K562 (cell line): ENCODE measurements around the gene CDK11A. TPM values are rescaled to one million over a fixed set of nuclear protein-coding genes. Genes with fewer than 3 reads are reported as not detected.

ENCODE experiments used
- FOSL1 ChIP-seq: fragments of 200-800 bp; sonication (Bioruptor generic); conservative IDR thresholded peaks from 2 replicates; pipeline ENCODE4 v1.6.1; 2016; ENCODE audit warnings: missing genetic modification characterization, missing compliant biosample characterization
- HSF4 ChIP-seq: fragments of 250-450 bp; sonication (Bioruptor Pico); IDR thresholded peaks from 2 replicates; pipeline ENCODE4 v2.1.2; 2022; ENCODE audit warnings: mild to moderate bottlenecking, moderate library complexity, borderline replicate concordance
- JUN ChIP-seq, 2 experiments: sonication (generic) in 1 of 2; formaldehyde crosslinking in 1 of 2; IDR thresholded peaks; 2 replicates each; pipeline versions ENCODE4 v1.6.1 to v1.8.0; 2012 to 2022; ENCODE audit warnings: borderline replicate concordance in 2 of 2, mild to moderate bottlenecking in 2 of 2, improper control_type of control experiment in 1 of 2, low read depth in 1 of 2, low read length in 1 of 2, missing genetic modification reagents in 1 of 2
- NFIC ChIP-seq: fragments of 450-650 bp; IDR thresholded peaks from 2 replicates; pipeline ENCODE4 v1.6.1; 2017; ENCODE audit warnings: mild to moderate bottlenecking, inconsistent platforms
- RBM25 ChIP-seq: fragments of 200-400 bp; formaldehyde crosslinking; IDR thresholded peaks from 2 replicates; pipeline ENCODE4 v1.6.1; 2018; ENCODE audit warnings: low read length, low read depth, moderate library complexity; ENCODE audit not compliant: severe bottlenecking
- YY1 ChIP-seq, 3 experiments: IDR thresholded peaks; 2 replicates each; pipeline ENCODE4 v1.6.1; 2011; ENCODE audit warnings: low read length in 2 of 3, mild to moderate bottlenecking in 2 of 3, moderate library complexity in 2 of 3, borderline replicate concordance in 1 of 3, control low read depth in 1 of 3, low read depth in 1 of 3; ENCODE audit not compliant: insufficient read depth in 3 of 3, insufficient replicate concordance in 2 of 3, control insufficient read depth in 1 of 3, insufficient read length in 1 of 3; ENCODE audit errors: extremely low read depth in 1 of 3
- ZBTB8A ChIP-seq: fragments of 450-650 bp; IDR thresholded peaks from 2 replicates; pipeline ENCODE4 v1.6.1; 2018; ENCODE audit warnings: mild to moderate bottlenecking, moderate library complexity; ENCODE audit not compliant: partially characterized antibody
- ZNF507 ChIP-seq: conservative IDR thresholded peaks from 2 replicates; pipeline ENCODE4 v1.6.1; 2017; ENCODE audit warnings: missing genetic modification characterization, missing compliant biosample characterization
- polyA plus RNA-seq, 8 experiments: library from polyadenylated mRNA; depleted of rRNA in 4 of 8; stranded (reverse) in 5 of 8; unstranded in 3 of 8; fragments of >200 nt; fragmentation: Nextera tagmentation in 2 of 8; fragmentation: Illumina TruSeq in 1 of 8; extraction: Ambion mirVana in 2 of 8; extraction: Trizol in 1 of 8; gene quantifications; 2 replicates each; pipeline versions ENCODE4 v1.2.1 to v1.2.3, GENCODE V29; 2011 to 2014; ENCODE audit warnings: inconsistent platforms in 1 of 8, missing spikeins in 1 of 8
- total RNA-seq, 7 experiments: library from RNA; depleted of rRNA in 6 of 7; stranded (reverse); fragments of >200 nt in 6 of 7; fragmentation: Illumina TruSeq in 2 of 7; extraction: Trizol in 2 of 7; gene quantifications; 2 replicates each; pipeline versions ENCODE4 v1.2.1 to v1.2.3, GENCODE V29; 2011 to 2021; ENCODE audit warnings: low replicate concordance in 1 of 7
- TF ChIP-seq, protein P1 (sequence below): fragments of 450-650 bp; IDR thresholded peaks from 2 replicates; pipeline ENCODE4 v1.6.1; 2016; ENCODE audit warnings: borderline replicate concordance
- TF ChIP-seq, protein P2 (sequence below): fragments of 450-650 bp; IDR thresholded peaks from 2 replicates; pipeline ENCODE4 v1.6.1; 2016; ENCODE audit warnings: mild to moderate bottlenecking, moderate library complexity

CDK11A gene
- total and polyA plus RNA-seq, 9 of the 15 experiments (the other 6 are each of a cell fraction or from before 2014, with no cell fraction given) = 4.5 to 71.0 (median 43.9) TPM

- TF ChIP-seq, protein P1, sequence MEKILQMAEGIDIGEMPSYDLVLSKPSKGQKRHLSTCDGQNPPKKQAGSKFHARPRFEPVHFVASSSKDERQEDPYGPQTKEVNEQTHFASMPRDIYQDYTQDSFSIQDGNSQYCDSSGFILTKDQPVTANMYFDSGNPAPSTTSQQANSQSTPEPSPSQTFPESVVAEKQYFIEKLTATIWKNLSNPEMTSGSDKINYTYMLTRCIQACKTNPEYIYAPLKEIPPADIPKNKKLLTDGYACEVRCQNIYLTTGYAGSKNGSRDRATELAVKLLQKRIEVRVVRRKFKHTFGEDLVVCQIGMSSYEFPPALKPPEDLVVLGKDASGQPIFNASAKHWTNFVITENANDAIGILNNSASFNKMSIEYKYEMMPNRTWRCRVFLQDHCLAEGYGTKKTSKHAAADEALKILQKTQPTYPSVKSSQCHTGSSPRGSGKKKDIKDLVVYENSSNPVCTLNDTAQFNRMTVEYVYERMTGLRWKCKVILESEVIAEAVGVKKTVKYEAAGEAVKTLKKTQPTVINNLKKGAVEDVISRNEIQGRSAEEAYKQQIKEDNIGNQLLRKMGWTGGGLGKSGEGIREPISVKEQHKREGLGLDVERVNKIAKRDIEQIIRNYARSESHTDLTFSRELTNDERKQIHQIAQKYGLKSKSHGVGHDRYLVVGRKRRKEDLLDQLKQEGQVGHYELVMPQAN = no peak
- TF ChIP-seq FOSL1 (tag) (peak; percentile 45), NFIC (peak; percentile 100), ZNF507 (tag) (no peak), ZBTB8A (no peak), JUN (IDR thresholded peaks at IDR 0.05; ENCODE audit: borderline replicate concordance, low read depth, low read length) (peak; percentile 51; the same call in 1 of the 2 replicates), JUN (CRISPR knock-in tag; IDR thresholded peaks at IDR 0.05; ENCODE audit: borderline replicate concordance) (no peak), YY1 (IDR thresholded peaks at IDR 0.05; ENCODE audit: borderline replicate concordance in 1 of 3, control insufficient read depth in 1 of 3, extremely low read depth in 1 of 3, insufficient read depth in 3 of 3, insufficient read length in 1 of 3, insufficient replicate concordance in 2 of 3, low read depth in 1 of 3, low read length in 2 of 3) (peak in 2 of 3 experiments; percentile 33 to 37), HSF4 (CRISPR knock-in tag) (peak; percentile 83), RBM25 (no peak)
- TF ChIP-seq, protein P2, sequence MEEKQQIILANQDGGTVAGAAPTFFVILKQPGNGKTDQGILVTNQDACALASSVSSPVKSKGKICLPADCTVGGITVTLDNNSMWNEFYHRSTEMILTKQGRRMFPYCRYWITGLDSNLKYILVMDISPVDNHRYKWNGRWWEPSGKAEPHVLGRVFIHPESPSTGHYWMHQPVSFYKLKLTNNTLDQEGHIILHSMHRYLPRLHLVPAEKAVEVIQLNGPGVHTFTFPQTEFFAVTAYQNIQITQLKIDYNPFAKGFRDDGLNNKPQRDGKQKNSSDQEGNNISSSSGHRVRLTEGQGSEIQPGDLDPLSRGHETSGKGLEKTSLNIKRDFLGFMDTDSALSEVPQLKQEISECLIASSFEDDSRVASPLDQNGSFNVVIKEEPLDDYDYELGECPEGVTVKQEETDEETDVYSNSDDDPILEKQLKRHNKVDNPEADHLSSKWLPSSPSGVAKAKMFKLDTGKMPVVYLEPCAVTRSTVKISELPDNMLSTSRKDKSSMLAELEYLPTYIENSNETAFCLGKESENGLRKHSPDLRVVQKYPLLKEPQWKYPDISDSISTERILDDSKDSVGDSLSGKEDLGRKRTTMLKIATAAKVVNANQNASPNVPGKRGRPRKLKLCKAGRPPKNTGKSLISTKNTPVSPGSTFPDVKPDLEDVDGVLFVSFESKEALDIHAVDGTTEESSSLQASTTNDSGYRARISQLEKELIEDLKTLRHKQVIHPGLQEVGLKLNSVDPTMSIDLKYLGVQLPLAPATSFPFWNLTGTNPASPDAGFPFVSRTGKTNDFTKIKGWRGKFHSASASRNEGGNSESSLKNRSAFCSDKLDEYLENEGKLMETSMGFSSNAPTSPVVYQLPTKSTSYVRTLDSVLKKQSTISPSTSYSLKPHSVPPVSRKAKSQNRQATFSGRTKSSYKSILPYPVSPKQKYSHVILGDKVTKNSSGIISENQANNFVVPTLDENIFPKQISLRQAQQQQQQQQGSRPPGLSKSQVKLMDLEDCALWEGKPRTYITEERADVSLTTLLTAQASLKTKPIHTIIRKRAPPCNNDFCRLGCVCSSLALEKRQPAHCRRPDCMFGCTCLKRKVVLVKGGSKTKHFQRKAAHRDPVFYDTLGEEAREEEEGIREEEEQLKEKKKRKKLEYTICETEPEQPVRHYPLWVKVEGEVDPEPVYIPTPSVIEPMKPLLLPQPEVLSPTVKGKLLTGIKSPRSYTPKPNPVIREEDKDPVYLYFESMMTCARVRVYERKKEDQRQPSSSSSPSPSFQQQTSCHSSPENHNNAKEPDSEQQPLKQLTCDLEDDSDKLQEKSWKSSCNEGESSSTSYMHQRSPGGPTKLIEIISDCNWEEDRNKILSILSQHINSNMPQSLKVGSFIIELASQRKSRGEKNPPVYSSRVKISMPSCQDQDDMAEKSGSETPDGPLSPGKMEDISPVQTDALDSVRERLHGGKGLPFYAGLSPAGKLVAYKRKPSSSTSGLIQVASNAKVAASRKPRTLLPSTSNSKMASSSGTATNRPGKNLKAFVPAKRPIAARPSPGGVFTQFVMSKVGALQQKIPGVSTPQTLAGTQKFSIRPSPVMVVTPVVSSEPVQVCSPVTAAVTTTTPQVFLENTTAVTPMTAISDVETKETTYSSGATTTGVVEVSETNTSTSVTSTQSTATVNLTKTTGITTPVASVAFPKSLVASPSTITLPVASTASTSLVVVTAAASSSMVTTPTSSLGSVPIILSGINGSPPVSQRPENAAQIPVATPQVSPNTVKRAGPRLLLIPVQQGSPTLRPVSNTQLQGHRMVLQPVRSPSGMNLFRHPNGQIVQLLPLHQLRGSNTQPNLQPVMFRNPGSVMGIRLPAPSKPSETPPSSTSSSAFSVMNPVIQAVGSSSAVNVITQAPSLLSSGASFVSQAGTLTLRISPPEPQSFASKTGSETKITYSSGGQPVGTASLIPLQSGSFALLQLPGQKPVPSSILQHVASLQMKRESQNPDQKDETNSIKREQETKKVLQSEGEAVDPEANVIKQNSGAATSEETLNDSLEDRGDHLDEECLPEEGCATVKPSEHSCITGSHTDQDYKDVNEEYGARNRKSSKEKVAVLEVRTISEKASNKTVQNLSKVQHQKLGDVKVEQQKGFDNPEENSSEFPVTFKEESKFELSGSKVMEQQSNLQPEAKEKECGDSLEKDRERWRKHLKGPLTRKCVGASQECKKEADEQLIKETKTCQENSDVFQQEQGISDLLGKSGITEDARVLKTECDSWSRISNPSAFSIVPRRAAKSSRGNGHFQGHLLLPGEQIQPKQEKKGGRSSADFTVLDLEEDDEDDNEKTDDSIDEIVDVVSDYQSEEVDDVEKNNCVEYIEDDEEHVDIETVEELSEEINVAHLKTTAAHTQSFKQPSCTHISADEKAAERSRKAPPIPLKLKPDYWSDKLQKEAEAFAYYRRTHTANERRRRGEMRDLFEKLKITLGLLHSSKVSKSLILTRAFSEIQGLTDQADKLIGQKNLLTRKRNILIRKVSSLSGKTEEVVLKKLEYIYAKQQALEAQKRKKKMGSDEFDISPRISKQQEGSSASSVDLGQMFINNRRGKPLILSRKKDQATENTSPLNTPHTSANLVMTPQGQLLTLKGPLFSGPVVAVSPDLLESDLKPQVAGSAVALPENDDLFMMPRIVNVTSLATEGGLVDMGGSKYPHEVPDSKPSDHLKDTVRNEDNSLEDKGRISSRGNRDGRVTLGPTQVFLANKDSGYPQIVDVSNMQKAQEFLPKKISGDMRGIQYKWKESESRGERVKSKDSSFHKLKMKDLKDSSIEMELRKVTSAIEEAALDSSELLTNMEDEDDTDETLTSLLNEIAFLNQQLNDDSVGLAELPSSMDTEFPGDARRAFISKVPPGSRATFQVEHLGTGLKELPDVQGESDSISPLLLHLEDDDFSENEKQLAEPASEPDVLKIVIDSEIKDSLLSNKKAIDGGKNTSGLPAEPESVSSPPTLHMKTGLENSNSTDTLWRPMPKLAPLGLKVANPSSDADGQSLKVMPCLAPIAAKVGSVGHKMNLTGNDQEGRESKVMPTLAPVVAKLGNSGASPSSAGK = peak; percentile 78
Observed at GRCh38 chr1:1758692-1759455, 34.7 kb upstream of the CDK11A start (continued).
